Measurements from ENCODE around the gene FGFR4. TPM values are rescaled to one million over a fixed set of nuclear protein-coding genes. Genes with fewer than 3 reads are reported as not detected.

The FGFR4 gene
- total and polyA plus RNA-seq, 9 donors = 84.8 to 237 (median 175) TPM

DNA sequence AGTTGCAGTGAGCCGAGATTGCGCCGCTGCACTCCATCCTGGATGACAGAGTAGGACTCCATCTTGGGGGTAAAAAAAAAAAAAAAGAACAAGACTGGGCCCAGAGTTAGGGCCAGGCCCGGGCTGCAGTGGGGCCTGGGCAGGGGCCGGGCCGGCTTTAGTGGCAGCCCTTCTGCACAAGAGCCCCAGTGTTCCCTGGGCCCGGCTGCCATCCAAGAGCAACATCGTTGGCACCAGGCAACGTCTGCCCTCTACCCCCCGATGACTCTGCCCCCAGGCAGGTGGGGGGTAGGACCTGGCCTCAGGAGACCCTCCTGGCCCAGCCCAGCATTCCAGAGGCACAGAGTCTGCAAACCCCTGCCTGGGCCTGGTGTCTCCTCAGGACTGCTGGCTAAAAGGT is 4.9 kb upstream of the FGFR4 start:
- no peak overlapping the region for H3K4me3 ChIP-seq (ENCODE audit: low read length)
- H3K36me3 ChIP-seq (ENCODE audit: control insufficient read depth, insufficient read depth, low read length) = no peaks in the 10 kb centered on the region
- no peak overlapping the region for H3K27ac ChIP-seq (ENCODE audit: low read length)
- peaks cover 4% of the 10 kb centered on the region for H3K27me3 ChIP-seq (ENCODE audit: control insufficient read depth, insufficient read depth, low read length)
- DNase-seq = no peak
- WGBS (ENCODE audit: insufficient coverage) = 82% methylated on average over 9 of the region's 10 CpGs
- H3K9me3 ChIP-seq (replicated peaks; ENCODE audit: control insufficient read depth, low read depth, low read length) = no peaks in the 10 kb centered on the region
- peaks cover 11% of the 10 kb centered on the region for H3K4me1 ChIP-seq (ENCODE audit: control insufficient read depth, insufficient read depth, low read length)

DNA sequence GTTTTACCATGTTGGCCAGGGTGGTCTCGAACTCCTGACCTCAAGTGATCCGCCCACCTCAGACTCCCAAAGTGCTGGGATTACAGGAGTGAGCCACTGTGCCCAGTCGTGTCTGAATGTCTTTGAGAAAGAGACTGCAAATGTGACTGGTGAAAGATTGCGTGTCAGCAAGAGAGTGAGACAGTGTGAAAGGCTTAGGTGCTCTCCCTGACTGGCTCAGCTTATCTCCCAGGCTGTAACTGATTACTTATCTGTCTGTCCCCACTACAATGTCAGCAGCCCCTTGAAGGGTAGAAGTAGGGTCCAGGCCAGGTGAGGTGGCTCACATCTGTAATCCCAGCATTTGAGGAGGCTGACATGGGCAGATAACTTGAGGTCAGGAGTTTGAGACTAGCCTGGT is 3.4 kb upstream of the FGFR4 start:
- Histone ChIP-seq H3K4me3 (ENCODE audit: low read length) (no peak overlapping the region), H3K27me3 (ENCODE audit: control insufficient read depth, insufficient read depth, low read length) (peaks cover 4% of the 10 kb centered on the region), H3K27ac (ENCODE audit: low read length) (no peak overlapping the region), H3K9me3 (replicated peaks; ENCODE audit: control insufficient read depth, low read depth, low read length) (no peaks in the 10 kb centered on the region), H3K36me3 (ENCODE audit: control insufficient read depth, insufficient read depth, low read length) (no peaks in the 10 kb centered on the region), H3K4me1 (ENCODE audit: control insufficient read depth, insufficient read depth, low read length) (peaks cover 19% of the 10 kb centered on the region)
- DNase-seq = no peak
- WGBS (ENCODE audit: insufficient coverage) = 61% methylated on average over 3 of the region's 4 CpGs

DNA sequence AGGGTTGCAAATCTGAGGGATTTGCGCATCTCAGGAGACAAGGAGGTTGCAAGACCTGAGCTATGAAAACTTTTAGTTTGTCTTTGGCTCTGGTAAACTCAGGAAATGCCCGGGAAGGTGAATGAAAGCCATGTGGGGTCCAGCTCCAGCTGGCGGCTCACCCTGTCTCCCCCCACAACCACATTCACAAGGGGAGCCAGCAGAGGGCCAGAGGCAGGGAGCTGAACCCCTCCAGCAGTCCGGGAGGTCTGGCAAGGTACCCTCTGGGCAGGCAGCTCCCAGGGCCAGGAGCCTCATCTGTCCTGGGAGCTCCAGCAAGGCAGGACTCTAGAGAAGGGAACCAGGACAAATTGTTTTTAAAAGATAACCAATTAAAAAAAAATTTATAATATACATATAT is 2.5 kb upstream of the FGFR4 start:
- Histone ChIP-seq H3K9me3 (replicated peaks; ENCODE audit: control insufficient read depth, low read depth, low read length) (no peaks in the 10 kb centered on the region), H3K36me3 (ENCODE audit: control insufficient read depth, insufficient read depth, low read length) (peaks cover 6% of the 10 kb centered on the region), H3K4me1 (ENCODE audit: control insufficient read depth, insufficient read depth, low read length) (peaks cover 27% of the 10 kb centered on the region), H3K27ac (ENCODE audit: low read length) (no peak overlapping the region), H3K27me3 (ENCODE audit: control insufficient read depth, insufficient read depth, low read length) (peaks cover 4% of the 10 kb centered on the region), H3K4me3 (ENCODE audit: low read length) (no peak overlapping the region)
- WGBS (ENCODE audit: insufficient coverage) = no CpG with 5 or more reads among the region's 4 CpGs
- no peak for DNase-seq

DNA sequence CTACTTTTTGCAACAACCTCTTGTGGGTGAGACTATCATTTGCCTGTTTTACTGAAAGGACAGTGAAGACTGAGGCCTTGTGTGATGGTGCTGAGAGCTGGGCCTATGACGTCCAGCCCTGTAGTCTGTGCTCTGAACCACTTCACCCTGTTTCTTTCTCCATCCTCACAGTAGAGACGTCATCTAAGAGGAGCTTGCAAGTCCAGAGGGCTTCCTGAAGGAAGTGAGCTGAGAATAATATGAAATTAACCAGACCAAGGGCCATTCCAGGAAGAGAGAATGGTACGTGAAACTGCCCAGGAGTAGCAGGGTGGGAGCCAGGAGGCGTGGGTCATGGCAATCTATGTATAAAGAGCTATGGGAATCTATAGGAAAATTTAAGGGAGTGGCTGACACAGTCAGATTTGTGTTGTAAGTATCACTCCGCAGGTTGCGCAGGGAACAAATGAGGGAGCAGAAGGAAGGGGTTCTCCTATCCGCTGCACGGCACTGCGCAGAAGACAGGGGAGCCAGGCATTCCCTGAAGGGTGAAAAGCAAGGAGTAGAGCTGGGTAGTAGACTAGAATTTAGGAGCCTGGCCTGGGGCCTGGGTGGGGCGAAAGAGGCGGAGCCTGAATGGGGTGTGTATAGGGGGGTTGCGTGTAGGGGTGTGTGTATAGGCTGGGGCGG is 596 bp upstream of the FGFR4 start:
- Histone ChIP-seq H3K27me3 (ENCODE audit: control insufficient read depth, insufficient read depth, low read length) (peaks cover 4% of the 10 kb centered on the region), H3K27ac (ENCODE audit: low read length) (peak overlapping the region; percentile 6), H3K9me3 (replicated peaks; ENCODE audit: control insufficient read depth, low read depth, low read length) (no peaks in the 10 kb centered on the region), H3K4me1 (ENCODE audit: control insufficient read depth, insufficient read depth, low read length) (peaks cover 38% of the 10 kb centered on the region), H3K4me3 (ENCODE audit: low read length) (no peak overlapping the region), H3K36me3 (ENCODE audit: control insufficient read depth, insufficient read depth, low read length) (peaks cover 25% of the 10 kb centered on the region)
- WGBS (ENCODE audit: insufficient coverage) = 35% methylated on average over 10 of the region's 13 CpGs
- DNase-seq = no peak

DNA sequence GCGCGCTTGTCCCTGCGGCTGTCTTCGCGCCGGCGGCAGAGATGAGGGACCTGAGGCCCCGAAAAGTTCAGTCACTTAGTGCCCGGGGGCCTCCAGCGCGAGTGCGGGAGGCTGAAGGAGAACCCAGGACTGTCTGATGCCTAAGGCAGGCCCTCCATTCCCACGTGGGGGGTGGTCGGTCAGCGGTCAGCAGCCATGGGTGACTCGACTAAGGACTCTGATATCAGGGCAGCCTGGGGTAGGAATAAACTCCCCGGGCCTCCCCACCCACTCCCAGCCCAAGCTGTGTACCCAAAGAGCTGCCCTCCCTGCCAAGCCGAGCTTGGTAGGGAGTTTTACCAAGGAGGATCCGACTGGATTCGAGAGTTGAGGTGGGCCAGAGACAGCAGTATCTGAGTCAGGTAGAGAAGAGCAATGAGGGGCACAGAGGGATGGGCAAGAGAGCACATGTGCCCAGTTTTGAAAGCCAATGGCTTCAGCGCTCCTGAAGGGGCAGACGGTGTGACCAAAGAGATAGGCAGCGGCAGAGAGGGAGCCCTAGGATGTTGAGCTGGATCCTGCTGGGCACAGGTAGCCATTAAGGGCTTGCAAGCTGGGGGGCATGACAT is 787 bp downstream of the FGFR4 start:
- DNase-seq = no peak
- Histone ChIP-seq H3K4me1 (ENCODE audit: control insufficient read depth, insufficient read depth, low read length) (peaks cover 51% of the 10 kb centered on the region), H3K27me3 (ENCODE audit: control insufficient read depth, insufficient read depth, low read length) (peaks cover 4% of the 10 kb centered on the region), H3K27ac (ENCODE audit: low read length) (peak overlapping the region; percentile 70), H3K36me3 (ENCODE audit: control insufficient read depth, insufficient read depth, low read length) (peaks cover 37% of the 10 kb centered on the region), H3K4me3 (ENCODE audit: low read length) (peak overlapping the region; percentile 67), H3K9me3 (replicated peaks; ENCODE audit: control insufficient read depth, low read depth, low read length) (no peaks in the 10 kb centered on the region)
- WGBS (ENCODE audit: insufficient coverage) = 20% methylated on average over 17 of the region's 23 CpGs

DNA sequence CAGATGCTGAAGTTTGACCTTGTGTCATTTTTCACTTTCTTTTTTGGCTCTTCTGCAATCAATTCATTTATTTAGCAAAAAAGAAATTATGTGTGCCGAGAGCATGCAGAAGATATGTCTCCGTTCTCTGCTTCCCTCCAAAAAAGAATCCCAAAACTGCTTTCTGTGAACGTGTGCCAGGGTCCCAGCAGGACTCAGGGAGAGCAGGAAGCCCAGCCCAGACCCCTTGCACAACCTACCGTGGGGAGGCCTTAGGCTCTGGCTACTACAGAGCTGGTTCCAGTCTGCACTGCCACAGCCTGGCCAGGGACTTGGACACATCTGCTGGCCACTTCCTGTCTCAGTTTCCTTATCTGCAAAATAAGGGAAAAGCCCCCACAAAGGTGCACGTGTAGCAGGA is 2.4 kb downstream of the FGFR4 start:
- 15% methylated on average over 4 of the region's 5 CpGs for WGBS (ENCODE audit: insufficient coverage)
- H3K4me3 ChIP-seq (ENCODE audit: low read length) = peak overlapping the region; percentile 19

DNA sequence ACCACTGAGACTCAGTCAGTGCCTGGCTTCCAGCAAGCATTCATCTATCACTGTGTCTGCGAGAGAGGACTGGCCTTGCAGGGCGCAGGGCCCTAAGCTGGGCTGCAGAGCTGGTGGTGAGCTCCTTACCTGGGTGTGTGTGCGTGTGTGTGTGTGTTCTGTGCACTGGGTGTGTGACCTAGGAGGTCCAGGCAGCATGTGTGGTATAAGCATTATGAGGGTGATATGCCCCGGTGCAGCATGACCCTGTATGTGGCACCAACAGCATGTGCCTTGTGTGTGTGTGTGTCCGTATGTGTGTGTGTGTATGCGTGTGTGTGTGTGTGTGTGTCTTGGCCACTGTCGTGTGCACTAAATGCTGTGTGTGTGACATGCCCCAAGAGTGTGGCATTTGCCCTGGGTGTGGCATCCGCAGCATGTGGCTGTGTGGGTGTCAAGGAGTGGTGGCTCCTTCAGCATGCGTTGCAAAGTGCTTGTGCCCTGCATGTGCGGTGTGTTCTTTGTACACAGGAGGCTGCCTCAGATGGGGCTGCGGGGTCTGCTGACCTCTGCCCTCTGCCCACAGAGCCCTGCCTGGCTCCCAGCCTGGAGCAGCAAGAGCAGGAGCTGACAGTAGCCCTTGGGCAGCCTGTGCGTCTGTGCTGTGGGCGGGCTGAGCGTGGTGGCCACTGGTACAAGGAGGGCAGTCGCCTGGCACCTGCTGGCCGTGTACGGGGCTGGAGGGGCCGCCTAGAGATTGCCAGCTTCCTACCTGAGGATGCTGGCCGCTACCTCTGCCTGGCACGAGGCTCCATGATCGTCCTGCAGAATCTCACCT is 3.3 kb downstream of the FGFR4 start:
- 76% methylated on average over 18 of the region's 21 CpGs for WGBS (ENCODE audit: insufficient coverage)
- Histone ChIP-seq H3K27me3 (ENCODE audit: control insufficient read depth, insufficient read depth, low read length) (no peaks in the 10 kb centered on the region), H3K27ac (ENCODE audit: low read length) (peak overlapping the region; percentile 48), H3K4me3 (ENCODE audit: low read length) (peak overlapping the region; percentile 19), H3K4me1 (ENCODE audit: control insufficient read depth, insufficient read depth, low read length) (peaks cover 76% of the 10 kb centered on the region), H3K36me3 (ENCODE audit: control insufficient read depth, insufficient read depth, low read length) (peaks cover 60% of the 10 kb centered on the region), H3K9me3 (replicated peaks; ENCODE audit: control insufficient read depth, low read depth, low read length) (no peaks in the 10 kb centered on the region)
- no peak for DNase-seq

More for the DNA sequence above, 2.4 kb downstream of the FGFR4 start:
- Histone ChIP-seq H3K4me1 (ENCODE audit: control insufficient read depth, insufficient read depth, low read length) (peaks cover 67% of the 10 kb centered on the region), H3K9me3 (replicated peaks; ENCODE audit: control insufficient read depth, low read depth, low read length) (no peaks in the 10 kb centered on the region), H3K27me3 (ENCODE audit: control insufficient read depth, insufficient read depth, low read length) (peaks cover 2% of the 10 kb centered on the region), H3K27ac (ENCODE audit: low read length) (peak overlapping the region; percentile 48), H3K36me3 (ENCODE audit: control insufficient read depth, insufficient read depth, low read length) (peaks cover 54% of the 10 kb centered on the region)
- DNase-seq = peak; percentile 43

DNA sequence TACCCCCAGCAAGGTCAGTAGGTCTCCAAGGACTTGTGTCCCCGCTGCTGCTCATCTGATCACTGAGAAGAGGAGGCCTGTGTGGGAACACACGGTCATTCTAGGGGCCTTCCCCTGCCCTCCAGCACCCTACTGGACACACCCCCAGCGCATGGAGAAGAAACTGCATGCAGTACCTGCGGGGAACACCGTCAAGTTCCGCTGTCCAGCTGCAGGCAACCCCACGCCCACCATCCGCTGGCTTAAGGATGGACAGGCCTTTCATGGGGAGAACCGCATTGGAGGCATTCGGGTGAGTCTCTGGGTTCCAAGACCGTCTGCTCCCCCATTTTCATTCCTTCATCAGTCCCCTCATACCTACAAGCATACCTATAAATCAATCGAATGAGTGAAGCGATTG is 4.1 kb downstream of the FGFR4 start:
- no peaks in the 10 kb centered on the region for H3K9me3 ChIP-seq (replicated peaks; ENCODE audit: control insufficient read depth, low read depth, low read length)
- no peaks in the 10 kb centered on the region for H3K27me3 ChIP-seq (ENCODE audit: control insufficient read depth, insufficient read depth, low read length)
- no peak overlapping the region for H3K27ac ChIP-seq (ENCODE audit: low read length)
- DNase-seq = no peak
- WGBS (ENCODE audit: insufficient coverage) = 84% methylated on average over 12 of the region's 13 CpGs
- H3K4me1 ChIP-seq (ENCODE audit: control insufficient read depth, insufficient read depth, low read length) = peaks cover 84% of the 10 kb centered on the region
- H3K36me3 ChIP-seq (ENCODE audit: control insufficient read depth, insufficient read depth, low read length) = peaks cover 68% of the 10 kb centered on the region
- H3K4me3 ChIP-seq (ENCODE audit: low read length) = no peak overlapping the region

DNA sequence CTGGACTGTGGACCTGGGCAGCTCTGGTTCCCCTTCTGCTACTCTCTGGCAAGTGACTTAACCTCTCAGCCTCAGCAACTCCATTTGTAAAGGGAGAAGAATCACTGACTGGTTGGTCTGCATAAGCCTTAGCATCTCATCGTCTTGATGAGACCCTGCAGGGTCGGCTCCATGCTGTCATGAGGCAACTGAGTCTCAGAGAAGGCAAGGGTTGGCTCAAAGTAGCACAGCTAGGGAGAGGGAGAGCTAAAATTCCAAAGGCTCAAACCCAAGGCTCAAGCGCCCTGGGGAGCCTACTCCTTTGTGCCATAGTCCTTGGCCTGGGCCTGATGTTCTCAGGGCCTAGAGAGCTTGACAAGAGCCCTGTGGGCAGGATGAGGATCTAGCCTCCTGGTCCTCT is 4.5 kb downstream of the FGFR4 start:
- Histone ChIP-seq H3K27ac (ENCODE audit: low read length) (no peak overlapping the region), H3K36me3 (ENCODE audit: control insufficient read depth, insufficient read depth, low read length) (peaks cover 72% of the 10 kb centered on the region), H3K27me3 (ENCODE audit: control insufficient read depth, insufficient read depth, low read length) (no peaks in the 10 kb centered on the region), H3K4me3 (ENCODE audit: low read length) (no peak overlapping the region), H3K4me1 (ENCODE audit: control insufficient read depth, insufficient read depth, low read length) (peaks cover 87% of the 10 kb centered on the region), H3K9me3 (replicated peaks; ENCODE audit: control insufficient read depth, low read depth, low read length) (no peaks in the 10 kb centered on the region)
- WGBS (ENCODE audit: insufficient coverage) = 80% methylated on average over 3 of the region's 3 CpGs
- no peak for DNase-seq

All from muscle of leg (tissue), 11 donors.